Adipose tissue (tissue), 3 donors: ENCODE measurements around the gene CNN3. TPM values are rescaled to one million over a fixed set of nuclear protein-coding genes. Genes with fewer than 3 reads are reported as not detected.

Experiments used
- H3K27ac ChIP-seq: one replicate; pipeline ENCODE4 v1.5.1; 2013; ENCODE audit warnings: low read depth, low read length
- WGBS, 3 donors: extraction: QIAGEN DNeasy Blood & Tissue Kit; methylation state at CpG; one replicate each; pipeline ENCODE4 v1.1.7; 2013; 5-methylcytosine and 5-hydroxymethylcytosine counted together
- polyA plus RNA-seq, 3 donors: library from polyadenylated mRNA; stranded (reverse); fragments of 200-250 nt; gene quantifications; one replicate each; pipeline ENCODE4 v1.2.3, GENCODE V29; 2013
- donor health status: healthy with polysubstance abuse.
- donor health status: Bipolar disorder and iron deficiency.
- donor health status: healthy.

CNN3 gene
- polyA plus RNA-seq, 3 donors: 38.4 to 151 (median 131) TPM

DNA sequence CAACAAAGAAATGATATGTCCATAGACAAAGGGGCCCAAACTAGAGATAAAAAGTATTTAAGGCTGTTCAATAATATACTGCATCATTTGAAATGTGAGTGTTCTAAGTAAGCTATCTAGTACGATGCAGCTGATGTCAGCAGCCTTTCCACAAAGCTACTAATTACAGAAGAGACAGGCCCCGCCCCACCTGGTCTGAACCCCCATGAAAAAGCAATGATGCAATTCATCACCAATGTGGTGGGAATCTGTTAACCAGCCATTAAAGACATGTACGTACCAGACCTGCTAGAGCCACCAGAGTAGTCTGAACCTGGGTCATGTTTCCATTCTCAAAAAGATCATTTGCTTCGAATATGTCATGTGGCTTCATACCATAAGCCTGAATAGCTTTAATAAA lies 25.1 kb downstream of the CNN3 start:
- H3K27ac ChIP-seq: no peak overlapping the region
- WGBS, 3 donors: 83 to 91% (median 88%) methylated on average over 4 of the region's 4 CpGs

GRCh38 chr1:94899756-94900155 lies 27.2 kb downstream of the CNN3 start:
- H3K27ac ChIP-seq: no peak overlapping the region
- 69 to 79% (median 74%) methylated on average over 1 of the region's 1 CpG for WGBS, 3 donors

DNA sequence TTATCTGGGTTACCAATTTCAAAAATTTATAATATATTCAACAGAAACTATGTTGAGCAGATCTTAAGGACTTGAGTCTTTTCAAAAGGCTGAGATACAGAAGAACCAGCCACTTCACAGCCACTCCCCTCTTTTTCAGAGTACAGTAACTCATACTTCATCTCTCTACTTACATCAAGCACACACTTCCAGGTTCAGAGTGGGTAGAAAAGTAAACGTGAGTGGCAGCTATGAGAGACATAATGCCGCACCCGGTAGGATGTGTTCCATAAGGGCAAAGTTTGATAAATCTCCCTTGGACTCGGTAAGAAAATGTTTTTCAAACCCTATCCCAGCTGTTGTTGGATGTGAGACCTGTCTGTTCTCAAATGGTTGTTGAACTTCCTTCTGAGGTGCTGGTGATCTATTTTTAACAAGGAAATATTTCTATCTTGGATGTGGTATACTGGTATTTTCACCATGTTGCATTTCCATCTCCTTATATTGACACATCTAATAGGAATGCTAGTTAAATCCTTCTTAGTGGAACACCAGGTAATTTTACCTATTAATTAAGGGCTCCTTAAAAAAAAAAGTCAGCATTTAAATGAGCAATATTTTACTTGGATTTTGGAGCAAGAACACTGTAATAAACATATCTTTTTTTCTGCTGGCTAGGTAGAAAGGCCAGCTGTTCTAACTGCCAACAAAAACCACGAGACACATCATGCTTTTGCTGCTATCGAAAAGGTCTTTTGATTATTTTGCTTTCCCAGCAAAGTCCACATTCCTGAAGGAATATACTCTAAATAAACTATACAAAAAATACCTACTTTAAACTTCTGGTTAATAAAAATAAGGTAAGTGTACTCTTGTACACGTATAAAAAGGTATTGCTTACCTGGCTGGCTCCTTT lies 28.2 kb downstream of the CNN3 start:
- H3K27ac ChIP-seq: no peak overlapping the region
- 79 to 89% (median 86%) methylated on average over 7 of the region's 7 CpGs for WGBS, 3 donors

DNA sequence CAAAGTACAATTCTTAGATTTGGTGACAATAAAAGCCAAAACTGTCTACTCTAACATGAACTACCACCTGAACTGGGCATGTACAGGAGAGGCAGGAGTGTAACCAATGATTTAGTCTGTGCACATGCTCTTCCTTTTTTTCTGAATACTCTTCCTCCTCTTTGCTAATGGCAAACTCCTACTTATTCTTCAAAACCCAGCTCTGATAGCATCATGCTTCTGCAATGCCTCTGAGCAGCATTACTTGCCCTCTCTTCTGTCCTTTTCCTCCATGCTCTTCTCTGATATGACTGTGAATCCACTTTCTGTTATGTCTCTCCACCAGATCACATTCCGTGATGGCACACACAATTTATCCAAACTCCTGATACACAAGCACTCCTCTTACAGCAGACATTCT lies 31.4 kb downstream of the CNN3 start:
- 92 to 100% (median 92%) methylated on average over 1 of the region's 1 CpG for WGBS, 3 donors

GRCh38 chr1:94894630-94895029 lies 32.3 kb downstream of the CNN3 start:
- H3K27ac ChIP-seq: no peak overlapping the region
- 76 to 92% (median 87%) methylated on average over 4 of the region's 4 CpGs for whole genome bisulfite sequencing, 3 donors

More for the DNA sequence above, 31.4 kb downstream of the CNN3 start:
- H3K27ac ChIP-seq: no peak overlapping the region

- H3K27ac ChIP-seq: no peak overlapping the region
- WGBS, 3 donors: 82 to 96% (median 95%) methylated on average over 4 of the region's 4 CpGs
Observed at GRCh38 chr1:94892604-94893254, 34.2 kb downstream of the CNN3 start.

DNA sequence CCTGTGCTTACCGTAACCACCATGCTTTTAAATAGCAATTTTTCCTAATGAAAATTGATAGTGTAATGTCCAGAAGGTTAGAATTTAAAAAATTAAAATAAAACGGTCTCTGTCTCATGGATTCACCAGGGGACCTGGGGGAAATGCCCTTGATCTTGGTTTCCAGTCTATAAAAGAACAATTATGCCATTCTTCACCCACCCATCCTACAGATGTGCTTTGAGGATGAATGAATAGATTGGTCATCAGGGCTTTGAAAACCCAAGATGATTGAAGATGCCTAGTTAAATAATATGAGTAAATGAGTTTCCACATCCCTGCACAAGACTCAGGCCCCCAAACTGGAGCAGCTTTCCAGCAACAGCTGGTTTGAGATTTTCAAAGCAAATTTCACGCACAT lies 38.7 kb downstream of the CNN3 start:
- no peak overlapping the region for H3K27ac ChIP-seq
- WGBS, 3 donors: 85 to 87% (median 86%) methylated on average over 3 of the region's 3 CpGs

- no peak overlapping the region for H3K27ac ChIP-seq
- WGBS, 3 donors: 75 to 86% (median 80%) methylated on average over 4 of the region's 4 CpGs
Observed at GRCh38 chr1:94887603-94888171, 39.2 kb downstream of the CNN3 start.

- H3K27ac ChIP-seq: no peak overlapping the region
- 70 to 85% (median 73%) methylated on average over 3 of the region's 3 CpGs for WGBS, 3 donors
Observed at GRCh38 chr1:94887106-94887505, 39.8 kb downstream of the CNN3 start.

GRCh38 chr1:94886361-94886760 lies 40.5 kb downstream of the CNN3 start:
- 76 to 91% (median 83%) methylated on average over 5 of the region's 5 CpGs for WGBS, 3 donors
- H3K27ac ChIP-seq: no peak overlapping the region

DNA sequence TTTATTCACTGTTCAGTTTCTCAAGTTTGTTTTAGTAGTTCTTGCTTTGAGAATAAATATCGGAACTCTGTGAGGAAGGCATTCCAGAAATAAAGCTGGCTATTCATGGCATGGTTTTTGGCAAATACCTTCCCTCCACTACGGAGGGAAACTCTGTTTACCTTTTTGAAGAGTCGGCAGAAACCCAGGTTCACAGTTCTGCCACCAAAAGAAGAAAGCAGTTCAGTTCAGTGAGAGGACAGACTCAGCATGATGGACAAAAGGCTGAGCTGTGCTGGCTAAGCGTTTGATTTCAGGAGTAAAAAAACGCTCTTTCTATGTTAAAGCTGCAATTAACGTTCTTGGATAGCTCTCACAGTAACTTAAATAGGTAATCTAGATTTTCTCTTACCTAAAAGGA lies 42.4 kb downstream of the CNN3 start:
- 68 to 81% (median 75%) methylated on average over 6 of the region's 6 CpGs for WGBS, 3 donors

DNA sequence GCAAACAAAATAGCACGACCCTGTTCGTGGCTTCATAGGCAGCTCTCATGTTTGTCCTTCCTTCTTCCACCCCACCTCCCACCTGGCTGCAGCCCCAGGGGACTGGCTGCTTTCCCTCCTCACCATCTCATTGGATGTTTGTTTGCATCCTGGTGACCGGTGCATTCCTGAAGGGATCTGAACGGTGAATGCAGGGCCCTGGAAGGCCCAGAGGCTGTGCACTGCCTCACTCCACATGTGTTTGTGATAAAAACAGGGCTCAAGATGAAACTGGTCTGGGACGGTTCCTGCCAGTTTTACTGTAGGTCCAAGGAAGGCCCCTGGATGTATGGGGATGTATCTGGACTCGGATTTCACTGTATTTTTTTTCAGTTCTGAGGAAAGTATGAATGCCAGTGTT lies 42.8 kb downstream of the CNN3 start:
- no peak overlapping the region for H3K27ac ChIP-seq
- 32 to 59% (median 51%) methylated on average over 6 of the region's 6 CpGs for WGBS, 3 donors

More for the DNA sequence above, 42.4 kb downstream of the CNN3 start:
- H3K27ac ChIP-seq: no peak overlapping the region

GRCh38 chr1:94883691-94884090 lies 43.2 kb downstream of the CNN3 start:
- WGBS, 3 donors: 14 to 30% (median 24%) methylated on average over 4 of the region's 4 CpGs
- H3K27ac ChIP-seq: no peak overlapping the region

- WGBS, 3 donors: 98 to 99% (median 98%) methylated on average over 5 of the region's 5 CpGs
- H3K27ac ChIP-seq: no peak overlapping the region
Observed at GRCh38 chr1:94878329-94878728, 48.6 kb downstream of the CNN3 start.

DNA sequence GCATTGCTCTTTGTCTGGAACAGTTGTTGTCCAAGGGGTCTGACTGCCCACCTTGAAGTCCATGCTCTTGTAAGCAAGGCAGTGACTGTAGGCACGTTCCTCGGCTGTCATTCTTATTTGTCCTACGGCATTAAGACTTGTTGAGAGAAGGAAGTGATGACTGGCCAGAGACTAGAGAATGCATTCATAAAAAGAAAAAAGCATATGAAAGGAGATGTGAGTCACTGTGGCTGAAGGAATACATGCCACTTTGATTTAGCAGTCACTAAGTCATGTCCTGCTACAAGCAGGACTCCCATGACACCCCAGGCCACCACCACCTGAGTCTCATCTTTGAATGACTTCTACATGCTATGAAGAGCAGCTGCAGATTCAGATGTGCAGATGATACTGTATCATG lies 50.5 kb downstream of the CNN3 start:
- WGBS, 3 donors: 86 to 97% (median 92%) methylated on average over 3 of the region's 3 CpGs
- no peak overlapping the region for H3K27ac ChIP-seq

DNA sequence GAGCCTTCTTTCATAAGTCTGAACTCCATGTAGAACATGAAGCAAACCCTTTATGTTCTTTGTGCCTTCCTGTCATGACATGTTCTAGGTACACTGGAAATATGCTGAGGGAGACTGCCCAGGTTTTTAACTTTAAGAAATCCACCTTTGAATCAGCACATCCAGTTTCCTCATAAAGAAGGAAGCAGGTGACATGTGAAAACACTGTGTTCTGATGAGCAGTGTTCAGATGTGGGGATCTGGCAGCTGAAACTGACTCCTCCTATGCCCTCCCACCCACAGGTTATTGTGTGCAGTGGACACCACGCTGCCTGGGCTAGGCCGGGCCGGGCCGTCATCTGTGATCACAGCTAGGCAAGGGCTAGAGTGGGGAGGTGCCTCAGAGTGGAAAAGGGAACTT lies 51.1 kb downstream of the CNN3 start:
- WGBS, 3 donors: 47 to 90% (median 58%) methylated on average over 4 of the region's 4 CpGs
- no peak overlapping the region for H3K27ac ChIP-seq

DNA sequence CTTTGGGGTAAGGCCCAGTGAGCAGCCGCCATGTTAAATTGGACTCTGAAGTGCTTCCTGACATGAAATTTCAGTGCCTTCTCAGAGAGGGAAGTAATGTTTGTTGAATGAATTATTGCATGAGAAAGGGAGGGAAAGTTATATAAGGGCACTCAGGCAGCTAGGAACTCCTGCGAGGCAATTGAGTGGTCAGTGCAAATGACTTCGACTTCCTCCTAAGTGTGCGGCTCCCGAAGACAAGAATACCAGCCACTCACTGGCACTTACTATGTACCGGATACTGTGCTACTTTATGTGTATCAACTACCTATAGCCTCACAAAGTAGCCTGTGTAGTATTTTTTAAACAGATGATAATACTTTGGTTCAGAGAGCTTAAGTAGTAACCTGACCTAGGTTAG lies 52.5 kb downstream of the CNN3 start:
- WGBS, 3 donors: 92 to 96% (median 93%) methylated on average over 6 of the region's 6 CpGs
- H3K27ac ChIP-seq: no peak overlapping the region

- no peak overlapping the region for H3K27ac ChIP-seq
- 66 to 88% (median 75%) methylated on average over 7 of the region's 7 CpGs for whole genome bisulfite sequencing, 3 donors
Observed at GRCh38 chr1:94873520-94874351, 53.2 kb downstream of the CNN3 start.
